Parathyroid adenoma (tissue), 2 donors: ENCODE results near the gene PCSK5.

ENCODE experiments used
- H2AFZ ChIP-seq: fragments of 300-600 bp; sonication (generic); one replicate; pipeline ENCODE4 v1.7.0; 2017; ENCODE audit warnings: antibody characterized with exemption, mild to moderate bottlenecking
- H3K27ac ChIP-seq: fragments of 300-600 bp; sonication (generic); one replicate; pipeline ENCODE4 v1.7.0; 2017
- H3K27me3 ChIP-seq: fragments of 300-600 bp; sonication (generic); one replicate; pipeline ENCODE4 v1.7.0; 2017; ENCODE audit warnings: low read length; ENCODE audit not compliant: control insufficient read depth, insufficient read depth
- H3K36me3 ChIP-seq: fragments of 300-600 bp; sonication (generic); one replicate; pipeline ENCODE4 v1.7.0; 2017; ENCODE audit warnings: low read length; ENCODE audit not compliant: control insufficient read depth, insufficient read depth
- H3K4me1 ChIP-seq: fragments of 300-600 bp; sonication (generic); one replicate; pipeline ENCODE4 v1.7.0; 2017; ENCODE audit warnings: control low read depth
- H3K4me2 ChIP-seq: fragments of 300-600 bp; sonication (generic); one replicate; pipeline ENCODE4 v1.7.0; 2017; ENCODE audit warnings: low read length
- H3K4me3 ChIP-seq: fragments of 300-600 bp; sonication (generic); one replicate; pipeline ENCODE4 v1.7.0; 2017; ENCODE audit warnings: low read depth, low read length
- H3K79me2 ChIP-seq: fragments of 300-600 bp; sonication (generic); one replicate; pipeline ENCODE4 v1.7.0; 2017; ENCODE audit warnings: control low read depth
- H3K9ac ChIP-seq: fragments of 300-600 bp; sonication (generic); one replicate; pipeline ENCODE4 v1.7.0; 2017; ENCODE audit warnings: mild to moderate bottlenecking
- H3K9me3 ChIP-seq: fragments of 300-600 bp; sonication (generic); one replicate; pipeline ENCODE4 v1.7.0; 2017; ENCODE audit warnings: low read length; ENCODE audit not compliant: control insufficient read depth
- TF ChIP-seq, protein P1 (sequence below): fragments of 300-600 bp; sonication (generic); IDR thresholded peaks from one replicate; pipeline ENCODE4 v1.7.0; 2017; ENCODE audit warnings: antibody characterized with exemption, mild to moderate bottlenecking
- donor health status: primary hyperparathyroidism.

Gene PCSK5

DNA sequence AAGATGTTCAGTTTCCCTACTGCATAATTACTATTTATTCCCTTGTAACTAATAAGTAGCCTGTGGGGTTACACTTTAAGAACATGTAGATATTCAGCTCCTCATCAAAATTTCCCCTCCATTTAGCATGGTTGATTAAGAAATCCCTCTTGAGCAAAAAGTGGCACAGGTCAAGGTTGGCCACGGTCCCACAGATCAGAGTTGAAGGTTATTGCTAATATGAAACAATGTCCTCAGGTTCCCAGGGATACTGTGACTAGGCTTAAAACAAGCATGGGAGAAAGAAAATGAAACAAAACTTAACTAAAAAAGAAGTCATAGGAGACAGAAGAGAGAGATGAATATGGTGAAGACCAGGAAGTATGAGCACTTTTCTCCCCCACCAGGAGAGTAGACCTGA, 439.6 kb downstream of the PCSK5 start:
- no peaks in the 10 kb centered on the region for H3K36me3 ChIP-seq
- H3K9me3 ChIP-seq = no peaks in the 10 kb centered on the region
- H3K9ac ChIP-seq = no peak overlapping the region
- H3K4me1 ChIP-seq = no peaks in the 10 kb centered on the region
- TF ChIP-seq, protein P1, sequence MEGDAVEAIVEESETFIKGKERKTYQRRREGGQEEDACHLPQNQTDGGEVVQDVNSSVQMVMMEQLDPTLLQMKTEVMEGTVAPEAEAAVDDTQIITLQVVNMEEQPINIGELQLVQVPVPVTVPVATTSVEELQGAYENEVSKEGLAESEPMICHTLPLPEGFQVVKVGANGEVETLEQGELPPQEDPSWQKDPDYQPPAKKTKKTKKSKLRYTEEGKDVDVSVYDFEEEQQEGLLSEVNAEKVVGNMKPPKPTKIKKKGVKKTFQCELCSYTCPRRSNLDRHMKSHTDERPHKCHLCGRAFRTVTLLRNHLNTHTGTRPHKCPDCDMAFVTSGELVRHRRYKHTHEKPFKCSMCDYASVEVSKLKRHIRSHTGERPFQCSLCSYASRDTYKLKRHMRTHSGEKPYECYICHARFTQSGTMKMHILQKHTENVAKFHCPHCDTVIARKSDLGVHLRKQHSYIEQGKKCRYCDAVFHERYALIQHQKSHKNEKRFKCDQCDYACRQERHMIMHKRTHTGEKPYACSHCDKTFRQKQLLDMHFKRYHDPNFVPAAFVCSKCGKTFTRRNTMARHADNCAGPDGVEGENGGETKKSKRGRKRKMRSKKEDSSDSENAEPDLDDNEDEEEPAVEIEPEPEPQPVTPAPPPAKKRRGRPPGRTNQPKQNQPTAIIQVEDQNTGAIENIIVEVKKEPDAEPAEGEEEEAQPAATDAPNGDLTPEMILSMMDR = no peak
- H3K4me2 ChIP-seq = no peak overlapping the region
- no peak overlapping the region for H3K27ac ChIP-seq
- H3K4me3 ChIP-seq = no peak overlapping the region
- no peaks in the 10 kb centered on the region for H3K79me2 ChIP-seq
- no peaks in the 10 kb centered on the region for H3K27me3 ChIP-seq
- no peak overlapping the region for H2AFZ ChIP-seq

DNA sequence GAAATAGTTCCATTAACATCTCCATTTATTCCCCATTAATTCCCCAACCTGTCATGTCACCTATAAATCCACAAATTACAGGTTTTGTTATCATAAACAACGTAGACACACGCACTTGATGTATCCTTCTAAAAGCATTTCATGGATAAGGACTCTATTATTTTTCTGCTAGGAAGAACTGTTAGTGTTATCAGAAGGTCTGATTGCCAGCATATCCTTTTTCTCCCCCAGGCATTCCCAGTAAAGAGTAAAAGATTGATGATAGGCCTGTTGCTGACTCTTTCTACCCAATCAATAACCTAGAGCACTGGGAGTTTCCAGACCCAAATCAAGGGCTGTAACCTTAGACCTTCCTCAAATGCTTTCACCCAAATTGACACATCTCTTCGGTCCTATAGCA, 442.9 kb downstream of the PCSK5 start:
- Histone ChIP-seq H3K4me3 (no peak overlapping the region), H3K36me3 (no peaks in the 10 kb centered on the region), H3K27ac (no peak overlapping the region), H3K4me2 (no peak overlapping the region), H3K4me1 (no peaks in the 10 kb centered on the region), H3K9me3 (no peaks in the 10 kb centered on the region), H2AFZ (no peak overlapping the region), H3K9ac (no peak overlapping the region), H3K27me3 (no peaks in the 10 kb centered on the region), H3K79me2 (no peaks in the 10 kb centered on the region)
- TF ChIP-seq, protein P1 = no peak

DNA sequence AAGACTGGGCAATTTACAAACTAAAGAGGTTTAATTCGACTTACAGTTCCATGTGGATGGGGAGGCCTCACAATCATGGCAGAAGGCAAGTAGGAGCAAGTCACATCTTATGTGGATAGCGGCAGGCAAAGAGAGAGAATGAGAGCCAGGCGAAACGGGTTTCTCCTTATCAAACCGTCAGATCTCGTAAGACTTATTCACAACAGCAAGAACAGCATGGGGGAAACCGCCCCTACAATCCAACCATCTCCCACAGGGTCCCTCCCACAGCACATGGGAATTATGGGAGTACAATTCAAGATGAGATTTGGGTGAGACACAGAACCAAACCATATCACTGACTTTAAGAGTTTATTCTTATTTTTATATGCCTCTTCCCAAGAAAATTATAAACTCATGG, 443.5 kb downstream of the PCSK5 start:
- no peaks in the 10 kb centered on the region for H3K27me3 ChIP-seq
- H3K4me2 ChIP-seq = no peak overlapping the region
- no peak overlapping the region for H3K4me3 ChIP-seq
- no peak overlapping the region for H3K27ac ChIP-seq
- H3K9ac ChIP-seq = no peak overlapping the region
- no peaks in the 10 kb centered on the region for H3K36me3 ChIP-seq
- TF ChIP-seq, protein P1 = no peak
- H3K9me3 ChIP-seq = no peaks in the 10 kb centered on the region
- H3K79me2 ChIP-seq = no peaks in the 10 kb centered on the region
- H3K4me1 ChIP-seq = no peaks in the 10 kb centered on the region
- H2AFZ ChIP-seq = no peak overlapping the region

DNA sequence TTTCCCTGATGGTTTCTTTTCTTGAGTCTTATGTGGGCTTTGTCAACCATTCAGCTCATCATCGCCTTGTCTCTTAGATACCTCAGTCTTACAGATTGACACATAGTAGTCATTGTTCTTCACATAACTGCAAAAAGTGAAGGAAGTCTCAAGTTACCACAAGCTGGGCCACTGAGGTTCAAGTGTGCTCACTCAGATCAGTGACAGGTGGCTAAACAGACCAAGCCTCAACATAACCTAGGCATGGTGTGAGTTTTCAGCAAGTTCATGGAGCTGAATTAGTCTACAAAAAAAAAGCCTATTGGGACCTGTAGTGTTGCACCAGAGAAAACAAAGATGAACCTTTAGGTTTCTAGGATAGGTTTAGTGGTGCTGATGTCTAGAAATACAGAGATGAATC, 445.6 kb downstream of the PCSK5 start:
- Histone ChIP-seq H3K27ac (no peak overlapping the region), H3K4me3 (no peak overlapping the region), H3K36me3 (no peaks in the 10 kb centered on the region), H3K4me2 (no peak overlapping the region), H3K9ac (no peak overlapping the region), H3K79me2 (no peaks in the 10 kb centered on the region), H3K4me1 (no peaks in the 10 kb centered on the region), H3K9me3 (no peaks in the 10 kb centered on the region), H3K27me3 (no peaks in the 10 kb centered on the region), H2AFZ (no peak overlapping the region)
- TF ChIP-seq, protein P1 = no peak

DNA sequence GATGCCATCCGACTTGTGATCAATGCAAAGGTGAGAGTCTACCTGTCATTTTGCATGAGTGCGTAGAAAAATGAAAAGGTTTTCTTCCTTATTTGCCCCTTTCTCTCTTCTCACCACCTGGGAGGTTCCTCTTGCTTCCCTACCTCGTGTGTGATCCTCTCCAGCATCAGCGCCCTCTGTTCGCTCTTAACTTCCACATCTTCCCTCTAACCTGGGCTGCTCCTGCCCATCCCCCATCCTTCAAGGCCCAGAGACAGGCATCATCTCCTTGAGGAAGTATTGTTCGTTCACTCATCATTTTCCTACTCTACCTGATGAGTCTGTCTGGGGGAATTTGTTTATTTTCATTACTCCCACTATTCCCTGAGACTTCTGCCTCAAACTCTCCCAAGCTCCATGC, 447.9 kb downstream of the PCSK5 start:
- Histone ChIP-seq H3K4me3 (no peak overlapping the region), H3K79me2 (no peaks in the 10 kb centered on the region), H3K27ac (no peak overlapping the region), H3K36me3 (no peaks in the 10 kb centered on the region), H3K9me3 (no peaks in the 10 kb centered on the region), H3K9ac (no peak overlapping the region), H3K27me3 (no peaks in the 10 kb centered on the region), H2AFZ (no peak overlapping the region), H3K4me1 (no peaks in the 10 kb centered on the region), H3K4me2 (no peak overlapping the region)
- TF ChIP-seq, protein P1 = no peak
